GM19025 (cell line): Measurements from ENCODE around the gene CDH13.

Experiments used
- ATAC-seq: cut with Tn5 transposase; IDR thresholded peaks from one replicate; pipeline ENCODE4 v1.9.1; 2021; ENCODE audit warnings: mild to moderate bottlenecking, low read depth, moderate library complexity; ENCODE audit not compliant: unreplicated experiment

CDH13 gene

GRCh38 chr16:83308414-83308813 lies 681.6 kb downstream of the CDH13 start:
- no peak for ATAC-seq

GRCh38 chr16:83310816-83311215 lies 684.0 kb downstream of the CDH13 start:
- no peak for ATAC-seq

DNA sequence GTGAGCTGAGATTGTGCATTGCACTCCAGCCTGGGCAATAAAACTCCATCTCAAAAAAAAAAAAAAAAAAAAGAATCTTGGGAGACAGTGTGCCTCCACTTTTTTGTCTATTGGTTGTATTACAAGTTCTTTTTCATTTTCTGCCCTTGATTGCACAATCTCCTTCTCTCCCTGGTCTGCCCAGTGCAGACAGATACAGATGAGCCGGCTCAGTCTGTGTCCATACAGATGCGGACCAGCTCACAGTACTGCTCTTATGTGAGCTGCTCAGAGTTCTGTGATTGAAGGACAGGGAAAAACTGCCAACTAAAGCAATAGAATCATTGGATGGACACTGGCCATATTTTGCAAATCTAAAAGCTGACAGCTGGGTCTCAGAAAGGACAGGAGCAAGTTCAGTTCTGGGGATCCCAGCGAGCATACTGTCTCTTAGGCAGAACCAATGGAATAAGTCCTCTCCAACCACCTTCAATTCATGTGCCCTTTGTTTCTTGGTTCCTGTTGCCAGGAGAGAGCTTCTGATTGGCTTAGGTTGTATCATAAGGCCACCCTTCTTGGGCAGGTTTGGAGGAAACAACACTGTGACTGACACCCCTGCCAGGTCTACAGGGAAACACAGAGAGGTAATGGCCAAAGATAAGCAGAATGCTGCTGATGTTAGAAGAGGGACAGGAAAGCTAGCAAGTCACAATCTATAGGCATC lies 685.4 kb downstream of the CDH13 start:
- no peak for ATAC-seq

DNA sequence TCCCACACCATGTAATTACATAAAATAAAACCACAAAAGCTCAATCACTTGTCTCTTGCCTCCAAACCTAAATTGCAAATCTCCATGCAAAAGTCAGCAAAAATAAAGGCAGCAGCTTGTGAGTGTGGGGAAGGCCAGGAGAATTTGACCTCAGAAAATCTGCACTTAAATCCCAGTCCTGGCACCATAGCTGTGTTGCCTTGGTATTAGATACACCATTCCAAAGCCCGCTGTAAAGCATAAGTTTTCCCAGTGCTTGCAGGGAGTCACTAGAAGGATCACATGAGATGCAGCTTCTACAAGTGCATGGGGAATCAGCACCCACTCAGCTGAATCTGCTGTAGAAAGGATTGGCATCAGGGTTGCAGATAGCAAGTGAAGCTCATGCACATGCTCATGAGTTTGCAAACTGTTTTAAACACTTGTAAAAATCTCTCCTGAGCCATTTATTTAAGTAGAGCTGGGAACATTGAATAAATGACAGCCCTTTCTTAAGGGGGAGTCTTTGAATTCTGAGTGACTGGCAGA lies 686.0 kb downstream of the CDH13 start:
- no peak for ATAC-seq

GRCh38 chr16:83315271-83315670 lies 688.5 kb downstream of the CDH13 start:
- no peak for ATAC-seq

DNA sequence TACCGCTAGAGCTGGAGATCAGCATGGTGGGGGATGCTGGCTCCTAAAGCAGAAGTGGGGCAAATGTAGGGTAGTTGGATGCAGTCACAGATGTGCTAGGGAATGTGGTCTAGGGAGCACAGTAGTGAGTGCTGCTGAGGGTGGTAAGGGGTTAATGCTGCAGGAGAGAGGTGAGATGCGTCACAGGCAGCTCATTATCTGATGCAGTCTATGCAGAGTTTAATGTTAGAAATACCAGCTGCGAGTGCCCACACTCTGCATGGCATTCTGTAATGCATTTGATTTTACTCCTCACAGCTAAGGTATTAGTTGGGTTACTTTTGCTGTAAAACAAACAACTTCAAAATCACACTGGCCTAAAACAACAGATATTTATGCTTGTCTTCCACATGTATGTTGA lies 689.7 kb downstream of the CDH13 start:
- no peak for ATAC-seq

GRCh38 chr16:83318390-83318789 lies 691.6 kb downstream of the CDH13 start:
- ATAC-seq = no peak

GRCh38 chr16:83328936-83329335 lies 702.2 kb downstream of the CDH13 start:
- ATAC-seq = no peak

DNA sequence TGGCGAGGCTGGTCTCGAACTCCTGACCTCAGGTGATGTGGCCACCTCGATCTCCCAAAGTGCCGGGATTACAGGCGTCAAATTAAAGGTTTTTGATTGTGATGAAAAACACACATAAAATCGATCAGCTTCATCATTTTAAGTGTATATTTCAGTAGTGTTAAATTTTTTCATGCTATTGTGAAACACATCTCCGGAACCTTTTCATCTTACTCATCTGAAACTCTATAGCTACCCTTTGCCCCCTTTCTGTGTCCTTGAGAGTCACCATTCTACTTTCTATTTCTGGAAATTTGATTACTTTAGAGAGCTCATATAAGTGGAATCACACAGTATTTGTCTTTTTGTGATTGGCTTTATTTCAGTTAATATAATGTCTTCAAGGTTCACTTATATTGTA lies 702.7 kb downstream of the CDH13 start:
- no peak for ATAC-seq

- no peak for ATAC-seq
Observed at GRCh38 chr16:83330251-83330650, 703.5 kb downstream of the CDH13 start.

GRCh38 chr16:83335076-83335475 lies 708.3 kb downstream of the CDH13 start:
- no peak for ATAC-seq

- ATAC-seq = no peak
Observed at GRCh38 chr16:83336603-83337002, 709.8 kb downstream of the CDH13 start.

- ATAC-seq = no peak
Observed at GRCh38 chr16:83338138-83338537, 711.4 kb downstream of the CDH13 start.

DNA sequence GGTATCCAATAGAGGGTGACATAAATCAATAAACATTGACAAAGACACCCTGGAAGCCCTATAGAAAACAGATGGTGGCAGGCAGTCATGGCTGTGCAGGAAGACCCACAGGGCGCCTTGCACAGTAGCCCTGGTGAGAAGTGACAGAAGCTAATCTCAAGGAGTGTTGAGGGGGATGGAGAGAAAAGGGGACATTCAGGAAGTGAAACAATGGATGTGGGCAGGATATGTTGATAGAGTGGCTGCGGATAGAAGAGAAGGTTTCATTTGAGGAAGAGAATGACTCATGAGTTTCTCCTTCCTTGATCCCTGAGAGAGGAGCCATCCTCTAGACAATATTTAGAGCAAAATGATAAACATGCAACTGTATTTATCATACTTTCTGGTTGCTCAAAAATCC lies 712.2 kb downstream of the CDH13 start:
- no peak for ATAC-seq

GRCh38 chr16:83343935-83344366 lies 717.2 kb downstream of the CDH13 start:
- ATAC-seq = no peak

DNA sequence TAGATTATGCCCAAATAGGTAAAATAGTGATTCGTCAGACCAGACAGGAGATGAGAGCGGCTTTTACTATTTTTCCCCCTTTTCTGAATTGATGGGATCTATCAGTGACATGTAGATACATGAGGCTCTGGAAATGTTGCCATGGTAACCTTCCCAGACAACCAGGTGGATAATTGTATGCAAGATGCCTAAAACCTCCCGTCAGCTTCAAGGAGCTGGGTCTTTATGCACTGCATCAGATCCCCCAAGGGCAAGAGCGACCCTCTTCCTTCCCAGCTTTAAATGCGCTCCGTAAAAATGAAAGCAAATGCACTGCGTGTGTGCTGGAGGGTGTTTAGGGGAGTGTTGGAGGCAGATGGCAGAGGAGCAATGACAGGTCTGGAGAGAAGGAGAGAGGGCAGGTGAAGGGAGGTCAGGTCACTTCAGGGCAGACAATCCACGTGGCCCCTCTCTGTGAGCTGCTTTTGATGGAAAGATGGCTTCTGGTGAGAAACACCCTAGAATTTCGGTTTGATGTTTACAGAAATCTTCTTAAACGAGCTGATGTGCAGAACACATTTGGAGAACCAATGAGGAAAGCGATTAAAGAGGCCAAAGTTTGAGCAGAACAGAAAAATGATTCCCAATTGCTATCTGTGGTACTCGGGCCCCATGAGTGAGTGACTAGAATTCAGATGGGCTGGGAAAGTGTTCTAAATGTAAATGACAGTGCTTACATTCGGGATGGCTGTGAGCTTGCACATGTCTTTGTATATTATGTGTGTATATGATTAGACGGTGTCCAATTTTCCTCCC lies 719.3 kb downstream of the CDH13 start:
- ATAC-seq = no peak

- no peak for ATAC-seq
Observed at GRCh38 chr16:83348991-83349390, 722.2 kb downstream of the CDH13 start.

DNA sequence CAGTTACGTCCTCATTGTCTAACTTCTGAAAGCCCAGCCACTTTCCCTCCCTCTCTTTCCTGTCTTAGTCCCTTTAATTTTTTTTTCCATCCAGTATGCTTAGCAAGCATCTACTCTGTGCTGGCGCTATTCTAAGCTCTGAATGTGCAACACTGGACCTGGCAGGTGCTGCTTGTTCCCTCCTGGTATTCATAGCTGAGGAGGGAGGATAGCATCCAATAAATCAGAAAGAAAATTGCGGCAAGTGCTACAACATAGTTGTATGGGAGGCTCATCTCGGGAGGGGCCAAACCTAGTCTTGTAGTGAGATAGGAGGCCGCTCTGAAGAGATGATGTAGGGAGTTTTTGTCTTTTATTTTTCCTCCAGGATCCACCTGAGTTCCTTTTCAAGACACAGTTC lies 723.7 kb downstream of the CDH13 start:
- no peak for ATAC-seq

GRCh38 chr16:83351846-83352245 lies 725.1 kb downstream of the CDH13 start:
- ATAC-seq = no peak

- ATAC-seq = no peak
Observed at GRCh38 chr16:83353241-83353640, 726.5 kb downstream of the CDH13 start.

DNA sequence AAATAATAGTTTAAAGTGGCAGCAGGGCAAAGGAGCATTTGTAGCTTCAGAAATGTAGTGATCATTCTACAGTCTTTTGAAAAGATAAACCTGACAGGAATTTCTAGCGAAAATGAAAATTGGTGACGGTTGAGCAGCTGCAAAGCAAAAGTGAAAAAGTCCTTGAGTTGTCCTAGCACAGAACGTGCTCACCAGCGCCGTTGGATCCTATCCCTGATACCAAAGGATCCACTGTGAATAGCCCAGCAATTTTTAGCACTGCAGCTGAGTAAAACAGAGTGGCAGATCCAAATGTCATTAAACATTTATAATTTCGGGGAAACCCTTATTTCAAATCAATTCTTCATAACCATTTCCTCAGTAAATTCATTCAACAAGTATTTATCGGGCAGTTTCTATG lies 727.2 kb downstream of the CDH13 start:
- no peak for ATAC-seq
